Measurements from ENCODE around the gene CTSA. TPM values are rescaled to one million over a fixed set of nuclear protein-coding genes. Genes with fewer than 3 reads are reported as not detected.

CTSA gene
- total RNA-seq, 2 donors from 2014 or later: 41.0 to 43.8 TPM

DNA sequence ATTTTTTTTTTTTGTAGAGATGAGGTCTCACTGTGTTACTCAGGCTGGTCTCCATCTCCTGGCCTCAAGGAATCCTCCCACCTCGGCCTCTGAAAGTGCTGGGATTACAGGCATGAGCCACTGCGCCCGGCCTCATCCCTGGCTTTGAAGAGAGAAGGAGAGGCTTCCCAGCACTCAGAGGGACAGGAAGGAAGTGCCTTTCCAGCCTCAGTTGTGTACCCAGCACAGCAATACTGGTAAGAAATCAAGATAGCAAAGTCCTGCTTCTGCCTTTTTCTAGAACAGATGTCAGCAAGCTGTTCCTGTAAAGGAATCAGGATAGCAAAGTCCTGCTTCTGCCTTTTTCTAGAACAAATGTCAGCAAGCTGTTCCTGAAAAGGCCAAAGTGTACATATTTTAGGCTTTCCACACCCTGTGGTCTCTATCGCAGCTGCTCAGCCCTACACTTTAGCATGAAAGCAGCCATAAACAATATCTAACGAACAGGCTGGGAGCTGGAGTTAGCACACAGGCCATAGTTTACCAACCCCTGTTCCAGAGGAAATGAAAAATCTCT is 27.1 kb downstream of the CTSA start:
- Histone ChIP-seq H3K36me3 (replicated peaks in 1 of 2; ENCODE audit: insufficient read depth in 1 of 2, low read depth in 2 of 2) (no peaks in the 10 kb centered on the region), H3K4me1 (no peaks in the 10 kb centered on the region), H3K4me3 (no peak overlapping the region), H3K27ac (peak overlapping the region in 2 of 4 donors; percentile 28 to 51), H3K27me3 (no peaks in the 10 kb centered on the region), H3K9me3 (no peaks in the 10 kb centered on the region)
- intact Hi-C loops (cut with DNase I): no loop called here
- DNase-seq (no peak), ATAC-seq (peak; percentile 30)
- TF ChIP-seq, protein P1, sequence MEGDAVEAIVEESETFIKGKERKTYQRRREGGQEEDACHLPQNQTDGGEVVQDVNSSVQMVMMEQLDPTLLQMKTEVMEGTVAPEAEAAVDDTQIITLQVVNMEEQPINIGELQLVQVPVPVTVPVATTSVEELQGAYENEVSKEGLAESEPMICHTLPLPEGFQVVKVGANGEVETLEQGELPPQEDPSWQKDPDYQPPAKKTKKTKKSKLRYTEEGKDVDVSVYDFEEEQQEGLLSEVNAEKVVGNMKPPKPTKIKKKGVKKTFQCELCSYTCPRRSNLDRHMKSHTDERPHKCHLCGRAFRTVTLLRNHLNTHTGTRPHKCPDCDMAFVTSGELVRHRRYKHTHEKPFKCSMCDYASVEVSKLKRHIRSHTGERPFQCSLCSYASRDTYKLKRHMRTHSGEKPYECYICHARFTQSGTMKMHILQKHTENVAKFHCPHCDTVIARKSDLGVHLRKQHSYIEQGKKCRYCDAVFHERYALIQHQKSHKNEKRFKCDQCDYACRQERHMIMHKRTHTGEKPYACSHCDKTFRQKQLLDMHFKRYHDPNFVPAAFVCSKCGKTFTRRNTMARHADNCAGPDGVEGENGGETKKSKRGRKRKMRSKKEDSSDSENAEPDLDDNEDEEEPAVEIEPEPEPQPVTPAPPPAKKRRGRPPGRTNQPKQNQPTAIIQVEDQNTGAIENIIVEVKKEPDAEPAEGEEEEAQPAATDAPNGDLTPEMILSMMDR (IDR thresholded peaks at IDR 0.05): no peak
- no peak for TF ChIP-seq POLR2A (IDR thresholded peaks at IDR 0.05)
- 75 to 77% methylated on average over 5 of the region's 5 CpGs for WGBS, 2 donors

- H3K27me3 ChIP-seq: no peaks in the 10 kb centered on the region
- TF ChIP-seq, protein P1 (IDR thresholded peaks at IDR 0.05): no peak
- TF ChIP-seq POLR2A (IDR thresholded peaks at IDR 0.05): no peak
- WGBS, 2 donors: 84 to 96% methylated on average over 12 of the region's 12 CpGs
- ATAC-seq (no peak), DNase-seq (no peak)
- H3K4me1 ChIP-seq: no peaks in the 10 kb centered on the region
- intact Hi-C loops (cut with DNase I): no loop called here
- H3K9me3 ChIP-seq: no peaks in the 10 kb centered on the region
- H3K4me3 ChIP-seq: no peak overlapping the region
- no peaks in the 10 kb centered on the region for H3K36me3 ChIP-seq (replicated peaks in 1 of 2; ENCODE audit: insufficient read depth in 1 of 2, low read depth in 2 of 2)
- H3K27ac ChIP-seq: peak overlapping the region in 2 of 4 donors; percentile 28 to 51
Measured at GRCh38 chr20:45918779-45919537, 27.8 kb downstream of the CTSA start.

GRCh38 chr20:45919542-45920399 is 28.6 kb downstream of the CTSA start:
- no peaks in the 10 kb centered on the region for H3K27me3 ChIP-seq
- TF ChIP-seq POLR2A (IDR thresholded peaks at IDR 0.05): no peak
- TF ChIP-seq, protein P1 (IDR thresholded peaks at IDR 0.05): no peak
- H3K4me1 ChIP-seq: no peaks in the 10 kb centered on the region
- no peak overlapping the region for H3K4me3 ChIP-seq
- H3K9me3 ChIP-seq: no peaks in the 10 kb centered on the region
- DNase-seq (peak in 3 of 4 donors; percentile 55 to 59 (median 58)), ATAC-seq (peak; percentile 43)
- peak overlapping the region in 1 of 4 donors; percentile 28 for H3K27ac ChIP-seq
- intact Hi-C loops (cut with DNase I): no loop called here
- H3K36me3 ChIP-seq (replicated peaks in 1 of 2; ENCODE audit: insufficient read depth in 1 of 2, low read depth in 2 of 2): no peaks in the 10 kb centered on the region
- WGBS, 2 donors: 39 to 48% methylated on average over 11 of the region's 11 CpGs

- intact Hi-C loops (cut with DNase I): no loop called here
- Histone ChIP-seq H3K36me3 (replicated peaks in 1 of 2; ENCODE audit: insufficient read depth in 1 of 2, low read depth in 2 of 2) (no peaks in the 10 kb centered on the region), H3K4me3 (no peak overlapping the region), H3K27ac (peak overlapping the region in 1 of 4 donors; percentile 9), H3K27me3 (no peaks in the 10 kb centered on the region), H3K9me3 (no peaks in the 10 kb centered on the region), H3K4me1 (no peaks in the 10 kb centered on the region)
- TF ChIP-seq, protein P1 (IDR thresholded peaks at IDR 0.05): no peak
- TF ChIP-seq POLR2A (IDR thresholded peaks at IDR 0.05): no peak
- 63 to 68% methylated on average over 9 of the region's 9 CpGs for WGBS, 2 donors
- DNase-seq: no peak
- ATAC-seq: no peak
Measured at GRCh38 chr20:45920462-45921336, 29.6 kb downstream of the CTSA start.

All from body of pancreas (tissue), 4 donors.